Astrocyte (in vitro differentiated cells and primary cell): ENCODE data around the gene FAM168A.

Experiments
- EZH2 ChIP-seq: IDR thresholded peaks from 2 replicates; pipeline ENCODE4 v1.6.1; 2012; ENCODE audit warnings: mild to moderate bottlenecking, low read length, inconsistent platforms; ENCODE audit not compliant: insufficient read depth
- TF ChIP-seq, protein P1 (sequence below): IDR thresholded peaks from 2 replicates; pipeline ENCODE4 v1.5.1; 2011; ENCODE audit warnings: low read depth, mild to moderate bottlenecking, inconsistent platforms, low read length, moderate library complexity; ENCODE audit not compliant: insufficient read depth

DNA sequence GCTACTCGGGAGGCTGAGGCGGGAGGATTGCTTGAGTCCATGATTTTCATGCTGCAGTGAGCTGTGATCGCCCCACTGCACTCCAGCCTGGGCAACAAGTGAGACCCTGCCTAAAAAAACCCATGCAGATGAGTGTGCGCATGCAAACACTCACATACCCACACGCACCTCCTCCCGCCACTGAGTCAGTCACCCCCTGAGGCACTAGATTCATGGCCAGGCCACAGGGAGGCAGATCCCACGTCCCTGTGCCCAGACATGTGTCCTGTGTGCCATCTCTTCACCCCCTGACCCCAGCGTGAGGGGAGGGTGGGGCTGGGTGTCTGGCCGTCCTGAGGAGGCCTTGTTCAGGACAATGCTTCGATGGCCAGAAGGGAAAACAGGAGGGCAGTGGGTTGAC is 206.2 kb downstream of the FAM168A start:
- TF ChIP-seq, protein P1, sequence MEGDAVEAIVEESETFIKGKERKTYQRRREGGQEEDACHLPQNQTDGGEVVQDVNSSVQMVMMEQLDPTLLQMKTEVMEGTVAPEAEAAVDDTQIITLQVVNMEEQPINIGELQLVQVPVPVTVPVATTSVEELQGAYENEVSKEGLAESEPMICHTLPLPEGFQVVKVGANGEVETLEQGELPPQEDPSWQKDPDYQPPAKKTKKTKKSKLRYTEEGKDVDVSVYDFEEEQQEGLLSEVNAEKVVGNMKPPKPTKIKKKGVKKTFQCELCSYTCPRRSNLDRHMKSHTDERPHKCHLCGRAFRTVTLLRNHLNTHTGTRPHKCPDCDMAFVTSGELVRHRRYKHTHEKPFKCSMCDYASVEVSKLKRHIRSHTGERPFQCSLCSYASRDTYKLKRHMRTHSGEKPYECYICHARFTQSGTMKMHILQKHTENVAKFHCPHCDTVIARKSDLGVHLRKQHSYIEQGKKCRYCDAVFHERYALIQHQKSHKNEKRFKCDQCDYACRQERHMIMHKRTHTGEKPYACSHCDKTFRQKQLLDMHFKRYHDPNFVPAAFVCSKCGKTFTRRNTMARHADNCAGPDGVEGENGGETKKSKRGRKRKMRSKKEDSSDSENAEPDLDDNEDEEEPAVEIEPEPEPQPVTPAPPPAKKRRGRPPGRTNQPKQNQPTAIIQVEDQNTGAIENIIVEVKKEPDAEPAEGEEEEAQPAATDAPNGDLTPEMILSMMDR = no peak
- no peak for TF ChIP-seq EZH2
